ENCODE measurements around the gene ADD1. TPM values are rescaled to one million over a fixed set of nuclear protein-coding genes. Genes with fewer than 3 reads are reported as not detected.

Gene ADD1
- total and polyA plus RNA-seq, 4 donors, result 62.2 to 142 (median 83.4) TPM

GRCh38 chr4:2795300-2795892 is 48.2 kb upstream of the ADD1 start:
- Histone ChIP-seq H3K4me3 (ENCODE audit: low read depth in 1 of 3, low read length in 3 of 3) (peak overlapping the region in 1 of 3 donors; percentile 75), H3K36me3 (ENCODE audit: control insufficient read depth in 4 of 4, insufficient read depth in 3 of 4, low read depth in 1 of 4, low read length in 3 of 4) (no peaks in the 10 kb centered on the region), H3K27me3 (ENCODE audit: control insufficient read depth in 4 of 4, insufficient read depth in 4 of 4, low read length in 3 of 4) (no peaks in the 10 kb centered on the region), H3K9me3 (ENCODE audit: control insufficient read depth in 4 of 4, low read length in 3 of 4) (no peaks in the 10 kb centered on the region), H3K27ac (ENCODE audit: low read depth in 1 of 2, low read length in 2 of 2) (peak overlapping the region; percentile 90 to 96), H3K9ac (ENCODE audit: low read depth in 1 of 2, low read length in 2 of 2) (peak overlapping the region; percentile 3 to 16), H3K4me1 (ENCODE audit: control insufficient read depth in 4 of 4, insufficient read depth in 4 of 4, low read length in 3 of 4) (peaks cover 54 to 90% (median 83%) of the 10 kb centered on the region in 4 donors)
- DNase-seq (ENCODE audit: low spot score), result peak; percentile 32
- TF ChIP-seq REST (IDR thresholded peaks at IDR 0.05), result no peak
- peak in 1 of 2 donors; percentile 30 for TF ChIP-seq JUND (IDR thresholded peaks at IDR 0.05)
- TF ChIP-seq EGR1 (IDR thresholded peaks at IDR 0.05; ENCODE audit: low read depth in 2 of 2), result peak in 1 of 2 donors; percentile 47
- peak; percentile 96 to 99 for TF ChIP-seq RXRA (IDR thresholded peaks at IDR 0.05)
- TF ChIP-seq CTCF (IDR thresholded peaks at IDR 0.05; ENCODE audit: low read depth, low read length, missing input control), result no peak
- TF ChIP-seq RAD21 (IDR thresholded peaks at IDR 0.05), result peak in 1 of 2 donors; percentile 2
- 65% methylated on average over 17 of the region's 17 CpGs for WGBS

- TF ChIP-seq MAX (IDR thresholded peaks at IDR 0.05), result no peak
- no peaks in the 10 kb centered on the region for H3K9me3 ChIP-seq (ENCODE audit: control insufficient read depth in 4 of 4, low read length in 3 of 4)
- peak overlapping the region; percentile 90 to 96 for H3K27ac ChIP-seq (ENCODE audit: low read depth in 1 of 2, low read length in 2 of 2)
- no peaks in the 10 kb centered on the region for H3K27me3 ChIP-seq (ENCODE audit: control insufficient read depth in 4 of 4, insufficient read depth in 4 of 4, low read length in 3 of 4)
- WGBS, result 56% methylated on average over 27 of the region's 27 CpGs
- no peak overlapping the region for H3K4me3 ChIP-seq (ENCODE audit: low read depth in 1 of 3, low read length in 3 of 3)
- H3K4me1 ChIP-seq (ENCODE audit: control insufficient read depth in 4 of 4, insufficient read depth in 4 of 4, low read length in 3 of 4), result peaks cover 48 to 89% (median 79%) of the 10 kb centered on the region in 4 donors
- H3K9ac ChIP-seq (ENCODE audit: low read depth in 1 of 2, low read length in 2 of 2), result peak overlapping the region in 1 of 2 donors; percentile 49
- peak; percentile 33 for DNase-seq (ENCODE audit: low spot score)
- H3K36me3 ChIP-seq (ENCODE audit: control insufficient read depth in 4 of 4, insufficient read depth in 3 of 4, low read depth in 1 of 4, low read length in 3 of 4), result no peaks in the 10 kb centered on the region
These were observed 47.5 kb upstream of the ADD1 start for GRCh38 chr4:2795893-2796848.
